CD4-positive, alpha-beta T cell treated with Interleukin-15 for 1 hour (primary cell): ENCODE results near the gene KAZN.
"Not testable (repeated sequence)": the region's sequence is repeated elsewhere in the genome, so short reads cannot be mapped to it uniquely, and the experiment has no call there.

Experiments
- DNase-seq: peaks from one replicate; pipeline ENCODE4 v3.0.0-alpha.2; 2020

KAZN gene

GRCh38 chr1:14598498-14599182 is at the start of gene KAZN:
Gene KAZN, plus strand, starts transcription at chr1:14598685.
- no peak for DNase-seq

GRCh38 chr1:14549897-14550620 is 48.4 kb upstream of the KAZN start:
- no peak for DNase-seq

- no peak for DNase-seq
Measured at GRCh38 chr1:14551386-14551785, 47.1 kb upstream of the KAZN start.

GRCh38 chr1:14552246-14552965 is 46.1 kb upstream of the KAZN start:
- no peak for DNase-seq

- no peak for DNase-seq
Measured at GRCh38 chr1:14553711-14554110, 44.8 kb upstream of the KAZN start.

- DNase-seq = no peak
Measured at GRCh38 chr1:14555091-14555490, 43.4 kb upstream of the KAZN start.

- DNase-seq = no peak
Measured at GRCh38 chr1:14561014-14561693, 37.3 kb upstream of the KAZN start.

GRCh38 chr1:14565090-14565489 is 33.4 kb upstream of the KAZN start:
- DNase-seq = no peak

- no peak for DNase-seq
Measured at GRCh38 chr1:14567056-14567455, 31.4 kb upstream of the KAZN start.

GRCh38 chr1:14567903-14568302 is 30.6 kb upstream of the KAZN start:
- no peak for DNase-seq

GRCh38 chr1:14568716-14569355 is 29.6 kb upstream of the KAZN start:
- DNase-seq = no peak

- DNase-seq = no peak
Measured at GRCh38 chr1:14570514-14570913, 28.0 kb upstream of the KAZN start.

GRCh38 chr1:14571810-14572767 is 26.4 kb upstream of the KAZN start:
- no peak for DNase-seq

- no peak for DNase-seq
Measured at GRCh38 chr1:14572861-14573260, 25.6 kb upstream of the KAZN start.

- DNase-seq = no peak
Measured at GRCh38 chr1:14576155-14576554, 22.3 kb upstream of the KAZN start.

GRCh38 chr1:14577261-14577660 is 21.2 kb upstream of the KAZN start:
- no peak for DNase-seq

GRCh38 chr1:14578156-14578555 is 20.3 kb upstream of the KAZN start:
- no peak for DNase-seq

- DNase-seq = not testable (repeated sequence)
Measured at GRCh38 chr1:14580295-14580694, 18.2 kb upstream of the KAZN start.

GRCh38 chr1:14580986-14581385 is 17.5 kb upstream of the KAZN start:
- no peak for DNase-seq

GRCh38 chr1:14583788-14584187 is 14.7 kb upstream of the KAZN start:
- DNase-seq = no peak

- no peak for DNase-seq
Measured at GRCh38 chr1:14585728-14586127, 12.8 kb upstream of the KAZN start.
